Loucy (cell line): ENCODE results near the gene TTC39C.

Source experiments
- H2AFZ ChIP-seq: fragments of 200-600 bp; sonication (generic); 2 replicates; pipeline ENCODE4 v1.6.0; 2016; ENCODE audit warnings: antibody characterized with exemption, mild to moderate bottlenecking, low read length, moderate library complexity
- H3F3A ChIP-seq: fragments of 200-600 bp; 2 replicates; pipeline ENCODE4 v1.6.0; 2016; ENCODE audit warnings: antibody characterized with exemption, low read depth, mild to moderate bottlenecking
- H3K27me3 ChIP-seq: fragments of 200-600 bp; sonication (generic); 2 replicates; pipeline ENCODE4 v1.6.1; 2014; ENCODE audit warnings: low read length, mild to moderate bottlenecking; ENCODE audit not compliant: insufficient read depth, poor library complexity, severe bottlenecking
- H3K36me3 ChIP-seq: fragments of 200-600 bp; sonication (generic); 2 replicates; pipeline ENCODE4 v1.6.1; 2016; ENCODE audit warnings: low read length; ENCODE audit not compliant: insufficient read depth
- H3K4me1 ChIP-seq: fragments of 200-600 bp; sonication (generic); 2 replicates; pipeline ENCODE4 v1.5.1; 2014; ENCODE audit warnings: low read length, mild to moderate bottlenecking; ENCODE audit not compliant: insufficient read depth, poor library complexity, severe bottlenecking
- H3K4me2 ChIP-seq: fragments of 200-600 bp; sonication (generic); 2 replicates; pipeline ENCODE4 v1.6.0; 2014; ENCODE audit warnings: antibody characterized with exemption, low read length, low read depth, mild to moderate bottlenecking; ENCODE audit not compliant: poor library complexity, severe bottlenecking
- H3K4me3 ChIP-seq: fragments of 200-600 bp; sonication (generic); 2 replicates; pipeline ENCODE4 v1.5.1; 2014; ENCODE audit warnings: low read length, mild to moderate bottlenecking, mixed read lengths; ENCODE audit not compliant: poor library complexity, severe bottlenecking
- H3K79me2 ChIP-seq: fragments of 200-600 bp; sonication (generic); 2 replicates; pipeline ENCODE4 v1.6.1; 2014; ENCODE audit warnings: low read length; ENCODE audit not compliant: insufficient read depth
- H3K9ac ChIP-seq: fragments of 200-600 bp; sonication (generic); 2 replicates; pipeline ENCODE4 v1.6.0; 2014; ENCODE audit warnings: mild to moderate bottlenecking, low read depth, low read length, moderate library complexity; ENCODE audit not compliant: poor library complexity, severe bottlenecking
- H3K9me2 ChIP-seq: fragments of 200-600 bp; sonication (generic); replicated peaks from 2 replicates; pipeline ENCODE4 v1.6.1; 2016; ENCODE audit warnings: low read depth, low read length, mixed read lengths
- H3K9me3 ChIP-seq: fragments of 200-600 bp; sonication (generic); 2 replicates; pipeline ENCODE4 v1.6.1; 2014; ENCODE audit warnings: mild to moderate bottlenecking, antibody characterized with exemption, low read length, low read depth; ENCODE audit not compliant: insufficient read depth
- H4K20me1 ChIP-seq: fragments of 200-600 bp; sonication (generic); 2 replicates; pipeline ENCODE4 v1.6.0; 2014; ENCODE audit warnings: antibody characterized with exemption, low read length, mild to moderate bottlenecking; ENCODE audit not compliant: insufficient read depth, poor library complexity, severe bottlenecking
- CTCF ChIP-seq: fragments of 200-600 bp; sonication (generic); conservative IDR thresholded peaks from 2 replicates; pipeline ENCODE4 v1.5.1; 2014; ENCODE audit warnings: mild to moderate bottlenecking, antibody characterized with exemption, low read length
- EZH2phosphoT487 ChIP-seq: fragments of 200-600 bp; IDR thresholded peaks from 2 replicates; pipeline ENCODE4 v1.6.1; 2018; ENCODE audit warnings: antibody characterized with exemption, mild to moderate bottlenecking, moderate library complexity, borderline replicate concordance

The TTC39C gene

GRCh38 chr18:24103320-24104021 lies 88.9 kb downstream of the TTC39C start:
- Histone ChIP-seq H3K9me2 (no peaks in the 10 kb centered on the region), H2AFZ (no peak overlapping the region), H3F3A (no peaks in the 10 kb centered on the region), H3K4me1 (no peaks in the 10 kb centered on the region), H3K4me3 (no peak overlapping the region), H3K27me3 (no peaks in the 10 kb centered on the region), H3K36me3 (peaks cover 3% of the 10 kb centered on the region; the same call in 1 of the 2 replicates), H3K4me2 (no peak overlapping the region), H3K9ac (no peak overlapping the region), H4K20me1 (no peaks in the 10 kb centered on the region), H3K79me2 (no peaks in the 10 kb centered on the region), H3K9me3 (no peaks in the 10 kb centered on the region)
- TF ChIP-seq CTCF, result no peak
- TF ChIP-seq EZH2phosphoT487, result no peak

GRCh38 chr18:24104486-24104885 lies 89.9 kb downstream of the TTC39C start:
- Histone ChIP-seq H3K4me2 (no peak overlapping the region), H4K20me1 (no peaks in the 10 kb centered on the region), H3K9me3 (no peaks in the 10 kb centered on the region), H3K4me3 (no peak overlapping the region), H3K4me1 (no peaks in the 10 kb centered on the region), H3F3A (no peaks in the 10 kb centered on the region), H3K9me2 (no peaks in the 10 kb centered on the region), H3K36me3 (no peaks in the 10 kb centered on the region; the same call in 1 of the 2 replicates), H3K27me3 (no peaks in the 10 kb centered on the region), H3K9ac (no peak overlapping the region), H2AFZ (no peak overlapping the region), H3K79me2 (no peaks in the 10 kb centered on the region)
- TF ChIP-seq CTCF, result no peak
- TF ChIP-seq EZH2phosphoT487, result no peak

- H3K9me2 ChIP-seq, result no peaks in the 10 kb centered on the region
- H3K4me1 ChIP-seq, result no peaks in the 10 kb centered on the region
- TF ChIP-seq EZH2phosphoT487 (no peak), CTCF (no peak)
- no peak overlapping the region for H3K9ac ChIP-seq
- H3K9me3 ChIP-seq, result no peaks in the 10 kb centered on the region
- H4K20me1 ChIP-seq, result no peaks in the 10 kb centered on the region
- H3K4me3 ChIP-seq, result no peak overlapping the region
- H3K79me2 ChIP-seq, result no peaks in the 10 kb centered on the region
- no peak overlapping the region for H3K4me2 ChIP-seq
- H3F3A ChIP-seq, result no peaks in the 10 kb centered on the region
- no peak overlapping the region for H2AFZ ChIP-seq
- no peaks in the 10 kb centered on the region for H3K27me3 ChIP-seq
- H3K36me3 ChIP-seq, result no peaks in the 10 kb centered on the region
Measured at GRCh38 chr18:24108641-24109040, 94.1 kb downstream of the TTC39C start.
